Measurements from ENCODE around the gene RBM26.
"Not testable (repeated sequence)": the region's sequence is repeated elsewhere in the genome, so short reads cannot be mapped to it uniquely, and the experiment has no call there.

Gene RBM26

GRCh38 chr13:79354285-79354684, 51.8 kb downstream of the RBM26 start:
- DNase-seq (ENCODE audit: extremely low read depth, low read depth), result no peak
- TF ChIP-seq CTCF (IDR thresholded peaks at IDR 0.05; ENCODE audit: low read depth, low read length), result no peak

DNA sequence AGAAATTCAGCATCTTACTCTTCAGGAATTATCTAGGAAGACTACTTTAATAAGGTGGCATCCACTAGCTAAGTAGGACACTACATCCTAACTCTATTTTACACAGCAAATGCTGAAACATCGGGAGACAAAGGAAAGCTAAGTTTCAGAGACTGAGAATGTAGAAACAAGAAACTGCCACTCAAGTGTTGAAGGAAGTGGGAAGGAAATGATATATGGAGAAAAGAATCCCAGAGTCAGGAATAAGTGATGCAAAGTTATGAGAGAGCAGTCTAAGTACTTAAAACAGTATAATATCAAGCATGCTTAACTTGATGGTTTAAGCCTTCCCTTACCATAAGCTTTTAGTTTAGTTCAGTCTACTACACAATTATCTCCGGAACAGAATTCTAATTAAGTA, 52.4 kb downstream of the RBM26 start:
- TF ChIP-seq CTCF (IDR thresholded peaks at IDR 0.05; ENCODE audit: low read depth, low read length), result no peak

DNA sequence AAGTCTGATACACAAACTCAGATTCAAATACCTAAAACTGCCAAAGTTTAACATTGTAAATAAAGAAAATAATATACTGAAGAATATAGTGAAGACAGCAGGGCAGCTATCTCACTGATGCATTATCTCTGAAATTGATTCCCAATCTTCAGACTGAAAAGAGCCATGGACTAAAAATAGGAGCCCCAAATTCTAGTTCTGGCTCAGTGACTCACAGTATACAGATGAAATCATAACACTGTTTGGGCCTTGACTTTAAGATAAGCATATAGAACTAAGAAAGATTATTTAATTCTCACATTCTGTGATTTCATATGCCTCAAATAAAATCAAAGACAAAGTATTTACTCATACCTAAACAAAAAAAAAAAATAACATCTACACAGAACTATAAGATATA, 53.9 kb downstream of the RBM26 start:
- DNase-seq (ENCODE audit: extremely low read depth, low read depth), result no peak
- no peak for TF ChIP-seq CTCF (IDR thresholded peaks at IDR 0.05; ENCODE audit: low read depth, low read length)

More for the DNA sequence above, 52.4 kb downstream of the RBM26 start:
- DNase-seq (ENCODE audit: extremely low read depth, low read depth), result no peak

DNA sequence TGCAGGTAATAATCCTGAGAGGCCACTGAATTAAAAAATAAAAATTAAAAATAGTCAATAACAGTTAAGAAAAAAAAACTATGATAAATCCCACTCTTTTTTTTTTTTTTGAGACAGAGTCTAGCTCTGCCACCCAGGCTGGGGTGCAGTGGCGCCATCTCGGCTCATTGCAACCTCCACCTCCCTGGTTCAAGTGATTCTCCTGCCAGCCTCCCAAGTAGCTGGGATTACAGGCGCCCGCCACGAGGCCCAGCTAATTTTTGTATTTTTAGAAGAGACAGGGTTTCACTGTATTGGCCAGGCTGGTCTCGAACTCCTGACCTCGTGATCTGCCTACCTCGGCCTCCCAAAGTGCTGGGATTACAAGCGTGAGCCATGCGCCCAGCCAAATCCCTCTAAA, 56.4 kb downstream of the RBM26 start:
- not testable (repeated sequence) for DNase-seq (ENCODE audit: extremely low read depth, low read depth)

- no peak for TF ChIP-seq CTCF (IDR thresholded peaks at IDR 0.05; ENCODE audit: low read depth, low read length)
- DNase-seq (ENCODE audit: extremely low read depth, low read depth), result no peak
These were observed 57.0 kb downstream of the RBM26 start for GRCh38 chr13:79349011-79349410.

- TF ChIP-seq CTCF (IDR thresholded peaks at IDR 0.05; ENCODE audit: low read depth, low read length), result no peak
- no peak for DNase-seq (ENCODE audit: extremely low read depth, low read depth)
These were observed 59.6 kb downstream of the RBM26 start for GRCh38 chr13:79346300-79346914.

DNA sequence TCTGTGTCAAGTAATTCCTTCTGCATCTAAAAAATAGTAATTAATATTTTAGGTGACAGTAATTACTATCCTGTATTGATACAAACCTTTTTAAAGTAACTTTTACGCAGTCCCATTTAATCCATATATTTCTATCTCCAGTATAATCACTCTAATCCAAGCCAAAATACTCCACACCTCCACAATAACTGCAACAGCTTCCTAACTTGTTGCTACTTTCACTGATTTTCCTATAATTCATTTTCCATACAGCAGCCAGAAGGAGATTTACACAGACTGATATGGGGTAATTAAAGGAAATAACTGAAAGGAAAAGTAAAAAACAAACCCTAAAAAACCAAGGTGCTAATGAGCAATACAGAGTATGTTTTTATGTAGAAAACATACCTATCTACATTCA, 64.9 kb downstream of the RBM26 start:
- TF ChIP-seq CTCF (IDR thresholded peaks at IDR 0.05; ENCODE audit: low read depth, low read length), result no peak

GRCh38 chr13:79340490-79340889, 65.6 kb downstream of the RBM26 start:
- no peak for DNase-seq (ENCODE audit: extremely low read depth, low read depth)
- no peak for TF ChIP-seq CTCF (IDR thresholded peaks at IDR 0.05; ENCODE audit: low read depth, low read length)

More for the DNA sequence above, 64.9 kb downstream of the RBM26 start:
- DNase-seq (ENCODE audit: extremely low read depth, low read depth), result no peak

Data from AG09319 (cell line).